ENCODE data around the gene CNDP1. TPM values are rescaled to one million over a fixed set of nuclear protein-coding genes. Genes with fewer than 3 reads are reported as not detected.

Gene CNDP1
- total RNA-seq, 1 donor from 2014 or later = not detected

- DNase-seq (ENCODE audit: low spot score) = no peak
- Mint-ChIP-seq H3K4me1 (ENCODE audit: unreplicated experiment) (no peaks in the 10 kb centered on the region), H3K27ac (ENCODE audit: unreplicated experiment) (no peak overlapping the region), H3K36me3 (ENCODE audit: low read depth, unreplicated experiment) (peaks cover 4% of the 10 kb centered on the region), H3K9me3 (ENCODE audit: unreplicated experiment) (peaks cover 15% of the 10 kb centered on the region), H3K4me3 (ENCODE audit: unreplicated experiment) (no peak overlapping the region), H3K27me3 (ENCODE audit: unreplicated experiment) (peaks cover 1% of the 10 kb centered on the region)
- TF ChIP-seq CTCF (IDR thresholded peaks at IDR 0.05; ENCODE audit: unreplicated experiment) = no peak
Measured at GRCh38 chr18:74544898-74545297, 10.6 kb downstream of the CNDP1 start.

GRCh38 chr18:74546007-74546406 lies 11.7 kb downstream of the CNDP1 start:
- peak overlapping the region; percentile 36 for H3K27ac Mint-ChIP-seq (ENCODE audit: unreplicated experiment)
- H3K36me3 Mint-ChIP-seq (ENCODE audit: low read depth, unreplicated experiment) = peaks cover 4% of the 10 kb centered on the region
- H3K9me3 Mint-ChIP-seq (ENCODE audit: unreplicated experiment) = peaks cover 15% of the 10 kb centered on the region
- no peak for TF ChIP-seq CTCF (IDR thresholded peaks at IDR 0.05; ENCODE audit: unreplicated experiment)
- peaks cover 1% of the 10 kb centered on the region for H3K27me3 Mint-ChIP-seq (ENCODE audit: unreplicated experiment)
- no peaks in the 10 kb centered on the region for H3K4me1 Mint-ChIP-seq (ENCODE audit: unreplicated experiment)
- no peak for DNase-seq (ENCODE audit: low spot score)
- H3K4me3 Mint-ChIP-seq (ENCODE audit: unreplicated experiment) = no peak overlapping the region

GRCh38 chr18:74546751-74547530 lies 12.6 kb downstream of the CNDP1 start:
- no peaks in the 10 kb centered on the region for H3K4me1 Mint-ChIP-seq (ENCODE audit: unreplicated experiment)
- H3K27me3 Mint-ChIP-seq (ENCODE audit: unreplicated experiment) = peaks cover 2% of the 10 kb centered on the region
- peaks cover 15% of the 10 kb centered on the region for H3K9me3 Mint-ChIP-seq (ENCODE audit: unreplicated experiment)
- H3K36me3 Mint-ChIP-seq (ENCODE audit: low read depth, unreplicated experiment) = peaks cover 4% of the 10 kb centered on the region
- no peak for TF ChIP-seq CTCF (IDR thresholded peaks at IDR 0.05; ENCODE audit: unreplicated experiment)
- H3K4me3 Mint-ChIP-seq (ENCODE audit: unreplicated experiment) = no peak overlapping the region
- H3K27ac Mint-ChIP-seq (ENCODE audit: unreplicated experiment) = no peak overlapping the region
- no peak for DNase-seq (ENCODE audit: low spot score)

- Mint-ChIP-seq H3K27ac (ENCODE audit: unreplicated experiment) (no peak overlapping the region), H3K4me1 (ENCODE audit: unreplicated experiment) (no peaks in the 10 kb centered on the region), H3K9me3 (ENCODE audit: unreplicated experiment) (peaks cover 15% of the 10 kb centered on the region), H3K4me3 (ENCODE audit: unreplicated experiment) (no peak overlapping the region), H3K36me3 (ENCODE audit: low read depth, unreplicated experiment) (peaks cover 4% of the 10 kb centered on the region), H3K27me3 (ENCODE audit: unreplicated experiment) (peaks cover 2% of the 10 kb centered on the region)
- DNase-seq (ENCODE audit: low spot score) = no peak
- TF ChIP-seq CTCF (IDR thresholded peaks at IDR 0.05; ENCODE audit: unreplicated experiment) = no peak
Measured at GRCh38 chr18:74547860-74548259, 13.6 kb downstream of the CNDP1 start.

GRCh38 chr18:74549591-74550104 lies 15.3 kb downstream of the CNDP1 start:
- Mint-ChIP-seq H3K27ac (ENCODE audit: unreplicated experiment) (no peak overlapping the region), H3K4me3 (ENCODE audit: unreplicated experiment) (no peak overlapping the region), H3K27me3 (ENCODE audit: unreplicated experiment) (peaks cover 4% of the 10 kb centered on the region), H3K4me1 (ENCODE audit: unreplicated experiment) (no peaks in the 10 kb centered on the region), H3K36me3 (ENCODE audit: low read depth, unreplicated experiment) (peaks cover 7% of the 10 kb centered on the region), H3K9me3 (ENCODE audit: unreplicated experiment) (peaks cover 15% of the 10 kb centered on the region)
- peak; percentile 9 for DNase-seq (ENCODE audit: low spot score)
- TF ChIP-seq CTCF (IDR thresholded peaks at IDR 0.05; ENCODE audit: unreplicated experiment) = no peak

Data from endothelial cell (in vitro differentiated cells).